K562 (cell line): ENCODE measurements around the gene FGFBP2. TPM values are rescaled to one million over a fixed set of nuclear protein-coding genes. Genes with fewer than 3 reads are reported as not detected.

Source experiments
- ATAC-seq: fragments of 200-7000 bp; cut with Tn5 transposase; 3 replicates; pipeline ENCODE4 v1.9.1; 2020; ENCODE audit warnings: moderate library complexity
- BruUV-seq: library from RNA; stranded (reverse); fragments of 400-500 nt; replicated peaks from 2 replicates; lab custom pipeline; 2021; lab: Mats Ljungman, UMichigan
- CTCF ChIA-PET: fragments of 300-600 bp; formaldehyde crosslinking; extraction: SDS; loops from one replicate; lab custom pipeline; 2021; ENCODE audit warnings: low intra/inter-chr PET ratio; lab: Yijun Ruan, JAX
- POLR2A ChIA-PET: fragments of 300-600, 350-650 bp; sonication (Branson Sonifier 250); formaldehyde crosslinking; extraction: SDS; loops from one replicate; lab custom pipeline; 2021; ENCODE audit warnings: antibody characterized with exemption, inconsistent platforms; lab: Yijun Ruan, JAX
- DNase-seq, 4 experiments: peaks; one replicate each; pipeline versions ENCODE4 v3.0.0 to v3.0.0-alpha.2; 2011 to 2018; ENCODE audit warnings: low spot score in 3 of 4, mixed read lengths in 3 of 4; ENCODE audit errors: extremely low read depth in 1 of 4
- FAIRE-seq: peaks from 2 replicates; lab custom pipeline; 2011; peaks lifted over from hg19 to GRCh38; lab: Jason Lieb, UNC
- H2AFZ ChIP-seq: 2 replicates; pipeline ENCODE4 v1.6.0; 2011; ENCODE audit warnings: low read depth, low read length, control low read depth, inconsistent platforms
- H3K27ac ChIP-seq: fragments of 200-600 bp; 3 replicates; pipeline ENCODE4 v1.8.0; 2011; ENCODE audit warnings: low read depth, mild to moderate bottlenecking, control low read depth, inconsistent platforms, low read length, moderate library complexity, mixed read lengths; ENCODE audit errors: extremely low read depth
- H3K27me3 ChIP-seq, 2 experiments: fragments of 300-600 bp in 1 of 2; 2 replicates in 1 of 2; 3 replicates in 1 of 2; pipeline versions ENCODE4 v1.6.0 to v1.8.0; 2011; ENCODE audit warnings: inconsistent platforms in 2 of 2, low read length in 2 of 2, mild to moderate bottlenecking in 1 of 2, mixed read lengths in 1 of 2, moderate library complexity in 1 of 2; ENCODE audit not compliant: control insufficient read depth in 2 of 2, insufficient read depth in 2 of 2
- H3K36me3 ChIP-seq: fragments of 300-600 bp; 3 replicates; pipeline ENCODE4 v1.8.0; 2011; ENCODE audit warnings: mild to moderate bottlenecking, low read length, inconsistent platforms; ENCODE audit not compliant: control insufficient read depth, insufficient read depth
- H3K4me1 ChIP-seq, 2 experiments: fragments of 200-600 bp in 1 of 2; replicated peaks in 1 of 2; 2 replicates in 1 of 2; 3 replicates in 1 of 2; pipeline versions ENCODE4 v1.5.1 to v1.8.0; 2011; ENCODE audit warnings: inconsistent platforms in 2 of 2, low read length in 2 of 2, mild to moderate bottlenecking in 1 of 2, mixed read lengths in 1 of 2, moderate library complexity in 1 of 2; ENCODE audit not compliant: control insufficient read depth in 2 of 2, insufficient read depth in 2 of 2
- H3K4me2 ChIP-seq: 2 replicates; pipeline ENCODE4 v1.6.1; 2011; ENCODE audit warnings: low read length, control low read depth, inconsistent platforms, mixed read lengths; ENCODE audit not compliant: insufficient read depth
- H3K4me3 ChIP-seq: fragments of 200-600 bp; sonication (generic), shearing (Covaris generic); 2 replicates; pipeline ENCODE4 v1.5.1; 2016; ENCODE audit warnings: control low read depth, inconsistent platforms
- H3K79me2 ChIP-seq: fragments of 200-600 bp; 3 replicates; pipeline ENCODE4 v1.8.0; 2011; ENCODE audit warnings: low read length, inconsistent platforms; ENCODE audit not compliant: control insufficient read depth, insufficient read depth
- H3K9ac ChIP-seq, 2 experiments: 2 replicates each; pipeline versions ENCODE4 v1.6.0 to v1.6.1; 2011; ENCODE audit warnings: low read depth in 2 of 2, low read length in 2 of 2, control low read depth in 1 of 2, inconsistent platforms in 1 of 2, mild to moderate bottlenecking in 1 of 2, mixed read lengths in 1 of 2; ENCODE audit not compliant: insufficient read depth in 1 of 2
- H3K9me1 ChIP-seq: one replicate; pipeline ENCODE4 v1.6.0; 2011; ENCODE audit warnings: inconsistent platforms, mild to moderate bottlenecking, low read length, moderate library complexity; ENCODE audit not compliant: control insufficient read depth, insufficient read depth
- H3K9me3 ChIP-seq: replicated peaks from 2 replicates; pipeline ENCODE4 v1.5.1; 2011; ENCODE audit warnings: low read depth, low read length, inconsistent platforms; ENCODE audit not compliant: control insufficient read depth, insufficient read depth
- H4K20me1 ChIP-seq: replicated peaks from 2 replicates; pipeline ENCODE4 v1.6.1; 2011; ENCODE audit warnings: low read length, inconsistent platforms, mixed read lengths; ENCODE audit not compliant: control insufficient read depth, insufficient read depth
- BMI1 ChIP-seq: fragments of 150-350 bp; IDR thresholded peaks from 2 replicates; pipeline ENCODE4 v1.6.1; 2014; ENCODE audit warnings: low read length
- BRF1 ChIP-seq: IDR thresholded peaks from 3 replicates; pipeline ENCODE4 v1.6.1; 2011; ENCODE audit warnings: borderline replicate concordance, mild to moderate bottlenecking; ENCODE audit not compliant: insufficient read length; ENCODE audit errors: extremely low read depth
- CHAMP1 ChIP-seq: fragments of 450-650 bp; IDR thresholded peaks from 2 replicates; pipeline ENCODE4 v1.6.1; 2016; ENCODE audit warnings: mild to moderate bottlenecking
- LCOR ChIP-seq: sonication (generic); formaldehyde crosslinking; IDR thresholded peaks from 2 replicates; pipeline ENCODE4 v1.8.0; 2022; ENCODE audit warnings: mild to moderate bottlenecking, missing genetic modification reagents
- ZBED1 ChIP-seq: IDR thresholded peaks from 2 replicates; pipeline ENCODE4 v1.6.1; 2014
- ZNF224 ChIP-seq: sonication (generic); formaldehyde crosslinking; IDR thresholded peaks from 2 replicates; pipeline ENCODE4 v1.8.0; 2022; ENCODE audit warnings: mild to moderate bottlenecking, missing genetic modification reagents
- ZNF407 ChIP-seq: fragments of 450-650 bp; IDR thresholded peaks from 2 replicates; pipeline ENCODE4 v1.6.1; 2016; ENCODE audit warnings: low read depth
- ZNF695 ChIP-seq: fragments of 450-650 bp; formaldehyde crosslinking; IDR thresholded peaks from 2 replicates; pipeline ENCODE4 v1.4.0; 2020; ENCODE audit warnings: mild to moderate bottlenecking, moderate library complexity
- ZSCAN29 ChIP-seq: fragments of 450-650 bp; IDR thresholded peaks from 2 replicates; pipeline ENCODE4 v1.6.1; 2017
- WGBS: fragments of 100-300 bp; shearing (Covaris generic); methylation state at CpG from one replicate; pipeline ENCODE4 v1.1.6; 2016; ENCODE audit warnings: low coverage, mixed read lengths; ENCODE audit not compliant: insufficient coverage; ENCODE audit errors: missing lambda C conversion rate; 5-methylcytosine and 5-hydroxymethylcytosine counted together
- in situ Hi-C: fragments of 300-500 bp; cut with MboI; formaldehyde crosslinking; loops from 4 replicates; pipeline ENCODE4 v1.15.0; 2018; ENCODE audit warnings: inconsistent platforms, mixed read lengths
- intact Hi-C: fragments of 100-400 bp; cut with micrococcal nuclease; formaldehyde crosslinking; loops from 2 replicates; pipeline ENCODE4 v1.14.2; 2022
- polyA plus RNA-seq, 8 experiments: library from polyadenylated mRNA; depleted of rRNA in 4 of 8; stranded (reverse) in 5 of 8; unstranded in 3 of 8; fragments of >200 nt; fragmentation: Nextera tagmentation in 2 of 8; fragmentation: Illumina TruSeq in 1 of 8; extraction: Ambion mirVana in 2 of 8; extraction: Trizol in 1 of 8; gene quantifications; 2 replicates each; pipeline versions ENCODE4 v1.2.1 to v1.2.3, GENCODE V29; 2011 to 2014; ENCODE audit warnings: inconsistent platforms in 1 of 8, missing spikeins in 1 of 8
- total RNA-seq, 7 experiments: library from RNA; depleted of rRNA in 6 of 7; stranded (reverse); fragments of >200 nt in 6 of 7; fragmentation: Illumina TruSeq in 2 of 7; extraction: Trizol in 2 of 7; gene quantifications; 2 replicates each; pipeline versions ENCODE4 v1.2.1 to v1.2.3, GENCODE V29; 2011 to 2021; ENCODE audit warnings: low replicate concordance in 1 of 7
- TF ChIP-seq, protein P1 (sequence below): fragments of 450-650 bp; IDR thresholded peaks from 2 replicates; pipeline ENCODE4 v1.6.1; 2016; ENCODE audit warnings: low read depth, mild to moderate bottlenecking, moderate library complexity
- TF ChIP-seq, protein P2 (sequence below): fragments of 450-650 bp; formaldehyde crosslinking; IDR thresholded peaks from 2 replicates; pipeline ENCODE4 v1.4.0; 2020; ENCODE audit warnings: mild to moderate bottlenecking, moderate library complexity

Gene FGFBP2
- total and polyA plus RNA-seq, 9 of the 15 experiments (the other 6 are each of a cell fraction or from before 2014, with no cell fraction given) = not detected

- H3K9ac ChIP-seq = no peak overlapping the region
- H3K79me2 ChIP-seq = no peaks in the 10 kb centered on the region
- ATAC-seq (no peak), FAIRE-seq (no peak), DNase-seq (no peak)
- H4K20me1 ChIP-seq = no peaks in the 10 kb centered on the region
- BruUV-seq = no TSS peak
- in situ Hi-C loops (no loop called here), intact Hi-C loops (no loop called here)
- H3K27ac ChIP-seq = no peak overlapping the region
- H3K27me3 ChIP-seq = peaks cover 11 to 12% of the 10 kb centered on the region in 2 experiments
- no peaks in the 10 kb centered on the region for H3K4me1 ChIP-seq
- CTCF ChIA-PET = no interaction called here
- H3K9me3 ChIP-seq = no peaks in the 10 kb centered on the region
- WGBS = 0% methylated on average over 6 of the region's 6 CpGs
- H3K4me2 ChIP-seq = no peak overlapping the region
- POLR2A ChIA-PET = no interaction called here
- no peaks in the 10 kb centered on the region for H3K9me1 ChIP-seq
- H2AFZ ChIP-seq = no peak overlapping the region
- no peaks in the 10 kb centered on the region for H3K36me3 ChIP-seq
- no peak overlapping the region for H3K4me3 ChIP-seq
- TF ChIP-seq ZNF407 = no peak
- no peak for TF ChIP-seq BRF1
- no peak for TF ChIP-seq BMI1
- TF ChIP-seq, protein P1, sequence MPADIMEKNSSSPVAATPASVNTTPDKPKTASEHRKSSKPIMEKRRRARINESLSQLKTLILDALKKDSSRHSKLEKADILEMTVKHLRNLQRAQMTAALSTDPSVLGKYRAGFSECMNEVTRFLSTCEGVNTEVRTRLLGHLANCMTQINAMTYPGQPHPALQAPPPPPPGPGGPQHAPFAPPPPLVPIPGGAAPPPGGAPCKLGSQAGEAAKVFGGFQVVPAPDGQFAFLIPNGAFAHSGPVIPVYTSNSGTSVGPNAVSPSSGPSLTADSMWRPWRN = no peak
- no peak for TF ChIP-seq LCOR (CRISPR knock-in tag)
- TF ChIP-seq CHAMP1 = no peak
- no peak for TF ChIP-seq ZNF224 (CRISPR knock-in tag)
- TF ChIP-seq, protein P2, sequence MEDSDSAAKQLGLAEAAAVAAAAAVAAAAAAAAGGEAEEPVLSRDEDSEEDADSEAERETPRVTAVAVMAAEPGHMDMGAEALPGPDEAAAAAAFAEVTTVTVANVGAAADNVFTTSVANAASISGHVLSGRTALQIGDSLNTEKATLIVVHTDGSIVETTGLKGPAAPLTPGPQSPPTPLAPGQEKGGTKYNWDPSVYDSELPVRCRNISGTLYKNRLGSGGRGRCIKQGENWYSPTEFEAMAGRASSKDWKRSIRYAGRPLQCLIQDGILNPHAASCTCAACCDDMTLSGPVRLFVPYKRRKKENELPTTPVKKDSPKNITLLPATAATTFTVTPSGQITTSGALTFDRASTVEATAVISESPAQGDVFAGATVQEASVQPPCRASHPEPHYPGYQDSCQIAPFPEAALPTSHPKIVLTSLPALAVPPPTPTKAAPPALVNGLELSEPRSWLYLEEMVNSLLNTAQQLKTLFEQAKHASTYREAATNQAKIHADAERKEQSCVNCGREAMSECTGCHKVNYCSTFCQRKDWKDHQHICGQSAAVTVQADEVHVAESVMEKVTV (CRISPR knock-in tag) = no peak
- no peak for TF ChIP-seq ZNF695
- no peak for TF ChIP-seq ZBED1
- no peak for TF ChIP-seq ZSCAN29
These were observed 48.2 kb upstream of the FGFBP2 start for GRCh38 chr4:16011173-16011572.
